GM18909 (cell line): ENCODE data around the gene FBXO24.

Experiments
- ATAC-seq: cut with Tn5 transposase; IDR thresholded peaks from one replicate; pipeline ENCODE4 v1.9.1; 2021; ENCODE audit warnings: mild to moderate bottlenecking; ENCODE audit not compliant: unreplicated experiment, poor library complexity

FBXO24 gene

GRCh38 chr7:100572949-100573675 is 13.0 kb upstream of the FBXO24 start:
- ATAC-seq = no peak

- no peak for ATAC-seq
Measured at GRCh38 chr7:100573691-100574361, 12.3 kb upstream of the FBXO24 start, which contains the start of gene SAP25. Gene SAP25 (minus strand): TSS chr7:100573900. CDS start chr7:100573742, 158 bp downstream.

- no peak for ATAC-seq
Measured at GRCh38 chr7:100574362-100575205, 11.5 kb upstream of the FBXO24 start.

- ATAC-seq = no peak
Measured at GRCh38 chr7:100575206-100575631, 10.9 kb upstream of the FBXO24 start.

- ATAC-seq = no peak
Measured at GRCh38 chr7:100575746-100576383, 10.3 kb upstream of the FBXO24 start.

GRCh38 chr7:100576384-100576993 is 9.6 kb upstream of the FBXO24 start:
- ATAC-seq = no peak

GRCh38 chr7:100577103-100577502 is 9.0 kb upstream of the FBXO24 start:
- ATAC-seq = no peak

- no peak for ATAC-seq
Measured at GRCh38 chr7:100577507-100577906, 8.6 kb upstream of the FBXO24 start.

GRCh38 chr7:100578246-100579183 is 7.6 kb upstream of the FBXO24 start:
- ATAC-seq = no peak

- no peak for ATAC-seq
Measured at GRCh38 chr7:100580466-100581283, 5.5 kb upstream of the FBXO24 start.

GRCh38 chr7:100582041-100582579 is 4.0 kb upstream of the FBXO24 start:
- no peak for ATAC-seq

- ATAC-seq = no peak
Measured at GRCh38 chr7:100582650-100583049, 3.5 kb upstream of the FBXO24 start.

GRCh38 chr7:100583132-100584053 is 2.7 kb upstream of the FBXO24 start:
- ATAC-seq = no peak

- ATAC-seq = no peak
Measured at GRCh38 chr7:100584054-100584682, 2.0 kb upstream of the FBXO24 start.

GRCh38 chr7:100584683-100585510 is 1.2 kb upstream of the FBXO24 start:
- ATAC-seq = no peak
